ENCODE results near the gene MAP4K1.

The MAP4K1 gene

GRCh38 chr19:38545596-38545995 lies 72.2 kb downstream of the MAP4K1 start:
- peak; percentile 4 to 23 for DNase-seq (ENCODE audit: low read depth in 2 of 2)
- no peak overlapping the region for H3K4me3 ChIP-seq (replicated peaks in 1 of 2; ENCODE audit: low read depth in 2 of 2, low read length in 2 of 2)
- TF ChIP-seq, protein P1, sequence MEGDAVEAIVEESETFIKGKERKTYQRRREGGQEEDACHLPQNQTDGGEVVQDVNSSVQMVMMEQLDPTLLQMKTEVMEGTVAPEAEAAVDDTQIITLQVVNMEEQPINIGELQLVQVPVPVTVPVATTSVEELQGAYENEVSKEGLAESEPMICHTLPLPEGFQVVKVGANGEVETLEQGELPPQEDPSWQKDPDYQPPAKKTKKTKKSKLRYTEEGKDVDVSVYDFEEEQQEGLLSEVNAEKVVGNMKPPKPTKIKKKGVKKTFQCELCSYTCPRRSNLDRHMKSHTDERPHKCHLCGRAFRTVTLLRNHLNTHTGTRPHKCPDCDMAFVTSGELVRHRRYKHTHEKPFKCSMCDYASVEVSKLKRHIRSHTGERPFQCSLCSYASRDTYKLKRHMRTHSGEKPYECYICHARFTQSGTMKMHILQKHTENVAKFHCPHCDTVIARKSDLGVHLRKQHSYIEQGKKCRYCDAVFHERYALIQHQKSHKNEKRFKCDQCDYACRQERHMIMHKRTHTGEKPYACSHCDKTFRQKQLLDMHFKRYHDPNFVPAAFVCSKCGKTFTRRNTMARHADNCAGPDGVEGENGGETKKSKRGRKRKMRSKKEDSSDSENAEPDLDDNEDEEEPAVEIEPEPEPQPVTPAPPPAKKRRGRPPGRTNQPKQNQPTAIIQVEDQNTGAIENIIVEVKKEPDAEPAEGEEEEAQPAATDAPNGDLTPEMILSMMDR (IDR thresholded peaks at IDR 0.05; ENCODE audit: low read depth, low read length): no peak

DNA sequence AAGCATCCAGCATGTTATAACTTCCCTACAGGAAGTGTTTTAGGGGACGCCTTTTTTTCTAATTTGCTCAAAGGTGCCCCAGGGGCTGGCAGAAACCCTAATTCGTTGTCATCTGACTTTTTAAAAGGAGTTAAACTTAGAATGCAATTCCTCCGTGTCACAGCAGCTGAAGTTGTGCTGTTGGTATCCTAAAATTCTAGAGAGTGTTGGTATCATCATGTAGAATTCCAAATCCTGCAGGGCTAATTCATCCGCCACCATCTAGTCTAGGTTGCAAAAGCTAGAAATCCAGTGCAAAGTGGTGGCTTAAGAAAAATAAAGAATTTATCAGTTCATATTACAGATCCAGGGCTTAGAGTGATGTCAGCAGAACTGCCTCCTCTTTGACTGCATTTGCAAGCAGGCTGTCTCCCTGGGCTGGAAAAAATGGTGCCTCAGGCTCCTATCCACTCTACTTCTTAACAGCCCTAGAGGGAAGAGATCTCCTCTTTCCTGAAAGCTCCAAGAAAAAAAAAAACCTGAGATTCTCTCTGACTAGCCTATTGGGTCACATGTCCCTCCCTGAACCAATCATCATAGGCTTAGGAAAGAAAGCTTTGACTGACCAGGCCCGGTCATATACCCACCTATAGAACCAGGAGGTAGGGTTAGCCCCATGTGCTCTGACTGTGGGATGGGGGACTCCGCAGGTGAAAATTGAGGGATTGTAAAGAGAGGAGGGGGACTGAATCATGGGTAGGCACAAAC lies 73.0 kb downstream of the MAP4K1 start:
- peak in 1 of 2 donors; percentile 23 for DNase-seq (ENCODE audit: low read depth in 2 of 2)
- H3K4me3 ChIP-seq (replicated peaks in 1 of 2; ENCODE audit: low read depth in 2 of 2, low read length in 2 of 2): no peak overlapping the region
- TF ChIP-seq, protein P1 (IDR thresholded peaks at IDR 0.05; ENCODE audit: low read depth, low read length): peak; percentile 50

GRCh38 chr19:38543807-38544568 lies 73.8 kb downstream of the MAP4K1 start:
- H3K4me3 ChIP-seq (replicated peaks in 1 of 2; ENCODE audit: low read depth in 2 of 2, low read length in 2 of 2): peak overlapping the region; percentile 2 to 46
- peak; percentile 74 to 90 for DNase-seq (ENCODE audit: low read depth in 2 of 2)
- TF ChIP-seq, protein P1 (IDR thresholded peaks at IDR 0.05; ENCODE audit: low read depth, low read length): no peak

- TF ChIP-seq, protein P1 (IDR thresholded peaks at IDR 0.05; ENCODE audit: low read depth, low read length): no peak
- peak overlapping the region in 1 of 2 donors; percentile 46 for H3K4me3 ChIP-seq (replicated peaks in 1 of 2; ENCODE audit: low read depth in 2 of 2, low read length in 2 of 2)
These were observed 74.4 kb downstream of the MAP4K1 start for GRCh38 chr19:38543286-38543806.

DNA sequence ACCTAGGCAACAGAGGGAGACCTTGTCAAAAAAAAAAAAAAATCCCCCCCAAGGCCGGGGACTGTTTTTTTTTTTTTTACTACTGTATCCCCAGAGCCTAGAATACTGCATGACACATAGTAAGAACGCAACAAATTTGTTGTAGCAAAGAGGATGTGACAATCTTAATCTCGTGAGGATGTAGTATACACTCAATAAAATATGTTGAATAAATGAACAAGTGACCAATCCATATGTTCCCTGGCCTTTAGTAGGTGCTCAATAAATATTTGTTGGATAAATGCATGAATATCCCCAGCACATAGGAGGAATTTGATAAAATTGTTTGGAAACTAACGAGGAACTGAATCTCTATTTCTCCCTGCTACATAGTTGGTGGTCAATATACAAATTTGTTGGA lies 75.7 kb downstream of the MAP4K1 start:
- TF ChIP-seq, protein P1 (IDR thresholded peaks at IDR 0.05; ENCODE audit: low read depth, low read length): no peak
- no peak overlapping the region for H3K4me3 ChIP-seq (replicated peaks in 1 of 2; ENCODE audit: low read depth in 2 of 2, low read length in 2 of 2)
- DNase-seq (ENCODE audit: low read depth in 2 of 2): no peak

More at GRCh38 chr19:38543286-38543806, 74.4 kb downstream of the MAP4K1 start:
- no peak for DNase-seq (ENCODE audit: low read depth in 2 of 2)

GRCh38 chr19:38539751-38540150 lies 78.0 kb downstream of the MAP4K1 start:
- no peak overlapping the region for H3K4me3 ChIP-seq (replicated peaks in 1 of 2; ENCODE audit: low read depth in 2 of 2, low read length in 2 of 2)
- TF ChIP-seq, protein P1 (IDR thresholded peaks at IDR 0.05; ENCODE audit: low read depth, low read length): no peak

More at GRCh38 chr19:38539751-38540150, 78.0 kb downstream of the MAP4K1 start:
- no peak for DNase-seq (ENCODE audit: low read depth in 2 of 2)
